Activated naive CD8-positive, alpha-beta T cell treated with anti-CD3 and anti-CD28 coated beads, Interleukin-2, amount 50 U/mL, for 16 hours (primary cell): Measurements from ENCODE around the gene SKIDA1.

Experiments used
- DNase-seq: peaks from one replicate; pipeline ENCODE4 v3.0.0-alpha.2; 2020; ENCODE audit warnings: low read depth, low spot score

Gene SKIDA1

DNA sequence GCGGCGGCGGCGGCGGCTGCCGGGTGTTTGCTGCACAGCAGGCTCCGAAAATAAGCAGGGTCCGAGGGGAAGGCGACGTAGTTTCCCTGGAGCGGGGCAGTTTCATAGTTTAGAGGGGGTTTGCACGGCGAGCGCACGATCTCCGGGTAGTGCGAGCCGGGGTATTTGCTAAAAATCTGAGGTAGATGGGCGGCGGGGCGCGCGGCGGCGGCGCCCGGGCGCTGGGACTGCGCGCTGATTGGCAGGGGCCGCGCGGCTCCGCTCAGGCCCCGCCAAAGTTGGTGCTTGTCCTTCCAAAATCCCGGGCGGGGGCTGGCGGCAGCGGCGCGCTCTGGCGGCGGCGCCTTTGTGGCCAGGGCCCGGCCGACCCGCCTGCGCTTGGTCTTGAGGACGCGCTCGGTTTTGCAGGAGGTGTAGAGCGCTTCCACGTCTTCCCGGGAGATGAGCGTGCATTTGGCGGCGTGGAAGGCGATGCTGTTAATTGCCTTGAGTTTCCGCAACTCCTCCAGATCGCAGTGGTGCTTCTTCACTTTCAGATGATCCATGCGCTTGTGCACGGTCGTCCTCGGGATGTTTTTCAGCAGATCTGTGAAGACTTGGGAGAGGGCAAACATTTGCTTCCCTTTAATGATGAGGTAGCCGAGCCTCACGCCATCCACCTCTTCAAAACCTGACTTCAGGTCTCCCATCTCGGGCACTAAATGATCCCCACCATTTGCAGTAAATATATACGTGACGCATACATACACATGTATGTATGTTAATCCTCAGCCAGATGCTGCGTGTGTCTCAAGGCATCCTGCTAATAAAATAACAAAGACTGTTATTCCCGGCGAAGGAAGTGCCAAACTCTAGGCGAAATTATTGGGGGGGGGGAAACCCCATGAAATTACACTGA lies 8.1 kb downstream of the SKIDA1 start:
- no peak for DNase-seq

- DNase-seq: no peak
Measured at GRCh38 chr10:21516242-21517131, 9.0 kb downstream of the SKIDA1 start.

DNA sequence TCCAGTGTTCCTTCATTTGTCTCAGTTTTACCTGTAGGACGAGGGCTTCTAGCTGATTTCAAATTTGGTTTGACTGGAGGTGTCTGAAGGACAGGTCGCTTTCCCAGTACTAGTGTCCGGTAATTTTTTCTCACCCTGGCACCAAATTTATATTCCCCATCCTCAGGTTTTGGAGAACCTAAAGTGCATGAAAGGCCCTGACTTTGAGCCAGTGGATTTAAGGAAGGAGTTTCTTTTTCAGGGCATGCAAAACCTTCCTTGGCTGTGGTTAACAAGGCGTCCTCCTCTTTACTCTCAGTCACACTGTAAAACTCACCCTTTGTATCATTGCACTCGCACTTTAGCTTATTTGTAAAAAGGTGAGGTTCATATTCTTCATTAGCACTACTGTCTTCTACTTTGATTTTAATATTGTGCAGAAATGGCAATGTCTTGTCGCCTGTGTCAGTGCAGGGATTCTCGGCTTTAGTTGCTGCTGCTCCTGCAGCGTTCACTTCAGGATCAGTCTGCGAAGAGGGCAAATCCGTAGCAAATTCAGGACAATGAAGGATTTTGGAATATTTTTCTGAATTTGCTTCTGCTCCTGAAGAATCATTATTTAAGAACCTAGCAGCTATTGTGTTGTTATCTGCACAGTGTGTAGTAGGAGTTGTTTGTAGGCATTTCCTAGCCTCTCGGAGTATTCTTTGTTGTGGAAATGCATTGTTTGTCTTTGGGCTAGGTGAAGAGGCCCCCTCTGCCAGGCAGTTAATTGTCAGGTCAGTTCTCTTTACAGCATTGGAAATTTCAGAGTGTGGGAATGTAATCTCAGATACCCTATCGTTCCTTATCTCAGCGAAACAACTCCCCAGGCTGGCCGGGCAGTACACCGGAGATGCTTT lies 9.9 kb downstream of the SKIDA1 start:
- DNase-seq: no peak

DNA sequence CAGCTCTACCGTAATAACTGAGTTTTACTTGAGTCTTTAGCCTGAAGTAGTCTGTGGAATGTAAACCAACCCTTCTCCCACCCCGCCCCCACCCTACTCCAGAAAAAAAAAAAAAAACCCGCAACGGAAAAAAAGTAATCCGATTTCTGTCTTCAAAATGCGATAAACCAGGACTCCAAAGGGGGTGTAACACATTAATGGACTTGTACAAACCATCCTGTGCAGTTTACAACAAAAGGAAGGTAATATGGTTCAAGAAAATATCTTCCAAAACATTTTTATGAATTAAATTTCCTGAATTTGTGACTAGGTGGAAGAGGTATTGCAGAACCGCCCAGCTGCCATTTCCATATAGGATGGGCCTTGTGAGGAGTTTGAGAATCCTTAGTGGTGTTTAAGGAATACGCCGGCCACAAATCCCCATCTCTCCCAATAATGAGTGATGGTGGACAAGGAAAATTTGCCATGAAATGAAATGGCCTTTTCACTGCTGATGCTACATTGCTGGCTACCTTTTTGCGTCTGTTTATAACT lies 10.6 kb downstream of the SKIDA1 start:
- no peak for DNase-seq

DNA sequence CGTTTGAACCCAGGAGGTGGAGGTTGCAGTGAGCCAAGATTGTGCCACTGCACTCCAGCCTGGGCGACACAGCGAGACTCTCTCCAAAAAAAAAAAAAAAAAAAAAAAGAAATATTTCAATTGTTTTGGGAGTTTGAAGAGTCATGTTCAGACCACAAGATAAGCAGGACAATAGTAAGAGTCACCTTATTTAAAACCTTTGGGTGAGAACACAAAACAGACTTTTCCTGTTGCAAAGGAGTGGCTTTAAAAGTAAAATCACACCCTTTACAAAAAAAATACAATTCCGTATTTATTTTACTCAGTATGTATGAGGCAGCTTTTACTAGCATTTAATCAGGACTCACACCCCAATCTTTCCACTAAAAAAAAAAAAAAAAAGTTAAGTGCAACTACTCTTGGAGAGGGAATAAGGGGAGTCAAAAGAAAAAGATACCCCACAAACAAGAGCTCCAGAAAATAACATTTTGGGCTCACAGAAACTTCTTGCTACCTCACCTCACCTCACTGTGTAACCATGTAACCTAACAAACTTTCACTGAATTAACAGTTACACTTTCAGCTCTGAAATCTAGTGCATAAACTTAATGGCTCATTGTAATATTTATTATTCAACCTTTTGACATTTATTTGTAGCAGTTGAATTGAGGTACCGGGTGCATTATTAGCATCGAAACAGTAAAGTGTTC lies 11.2 kb downstream of the SKIDA1 start:
- DNase-seq: no peak

GRCh38 chr10:21513405-21513788 lies 12.1 kb downstream of the SKIDA1 start:
- DNase-seq: no peak

DNA sequence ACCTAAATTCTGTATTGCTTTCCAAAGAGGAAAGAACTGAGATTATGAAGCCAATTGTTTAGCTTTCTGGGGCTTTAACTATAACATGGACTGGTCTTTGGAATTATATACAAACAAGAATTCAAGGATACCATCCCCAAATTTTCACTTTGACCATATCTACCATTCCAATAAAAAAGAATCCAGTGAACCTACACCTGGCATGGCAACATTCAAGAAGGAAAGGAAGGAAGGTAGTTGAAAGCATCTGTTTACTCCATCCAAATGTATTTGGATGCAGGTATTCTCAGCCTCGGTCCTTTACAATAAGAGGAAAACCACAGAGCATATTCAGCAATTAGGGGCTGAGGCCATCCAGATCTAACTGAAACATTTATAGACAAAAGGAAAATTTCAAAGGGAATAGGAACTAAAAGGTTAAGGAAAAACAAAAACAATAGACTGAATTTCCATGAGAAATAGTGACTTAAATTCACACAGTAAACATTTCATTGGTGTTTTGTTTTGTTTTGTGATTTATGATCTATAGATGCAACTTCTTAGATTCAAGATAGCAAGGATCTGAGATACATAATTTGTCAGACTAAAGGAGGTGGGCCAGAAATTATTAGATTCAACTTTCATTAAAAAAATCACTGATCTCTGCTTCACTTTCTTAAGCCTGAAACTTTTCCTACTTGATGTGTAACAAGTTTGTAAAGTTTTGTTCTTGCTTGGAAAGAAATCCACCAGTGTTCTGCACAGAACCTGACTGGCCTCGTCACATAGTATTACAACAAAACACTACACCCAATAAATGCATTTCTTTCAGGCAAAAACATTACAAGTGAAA lies 12.7 kb downstream of the SKIDA1 start:
- DNase-seq: no peak

- DNase-seq: no peak
Measured at GRCh38 chr10:21511946-21512572, 13.4 kb downstream of the SKIDA1 start.

GRCh38 chr10:21511095-21511570 lies 14.3 kb downstream of the SKIDA1 start:
- no peak for DNase-seq

DNA sequence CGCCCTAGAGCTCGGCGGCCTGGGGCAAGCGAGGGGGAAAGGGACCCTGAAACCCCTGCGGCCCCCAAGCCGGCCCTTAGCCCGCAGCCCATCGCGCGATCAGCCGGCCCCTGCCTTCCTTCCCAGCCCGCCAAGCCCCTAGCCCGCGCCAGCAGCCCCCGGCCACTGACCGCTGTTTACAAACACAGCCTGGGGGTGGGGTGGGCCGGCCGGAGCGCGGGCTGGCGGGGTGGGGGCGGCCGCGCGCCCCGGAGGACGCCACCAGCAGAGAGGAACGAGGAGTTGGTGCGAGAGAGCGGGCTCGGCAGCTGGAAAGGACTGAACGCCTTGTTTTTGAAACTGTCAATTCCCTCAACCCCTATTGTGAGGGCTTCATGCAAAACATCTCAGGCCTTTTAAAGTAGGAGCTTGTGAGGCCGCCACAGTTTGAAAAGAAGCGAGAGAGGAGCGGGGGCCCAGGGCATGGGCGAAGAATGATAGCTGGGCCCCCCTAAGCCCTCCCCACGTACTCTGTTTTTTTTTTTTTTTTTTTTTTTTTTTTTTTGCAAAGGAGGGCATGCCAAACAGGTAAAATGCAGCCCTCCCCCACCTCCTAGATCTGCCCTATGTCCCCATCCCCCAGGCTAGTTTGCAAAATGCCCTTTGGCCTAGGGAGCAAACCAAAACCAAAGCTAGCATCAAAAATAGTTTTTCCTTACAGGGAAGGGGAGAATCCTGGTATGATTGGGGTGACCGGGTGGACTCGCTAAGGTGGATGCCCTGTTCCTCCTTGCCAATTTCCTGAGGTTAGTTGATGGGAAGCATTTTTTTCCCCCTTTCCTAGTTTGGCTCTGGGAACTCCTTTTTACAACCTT lies 15.0 kb downstream of the SKIDA1 start:
- no peak for DNase-seq

GRCh38 chr10:21509341-21510240 lies 15.9 kb downstream of the SKIDA1 start:
- no peak for DNase-seq

DNA sequence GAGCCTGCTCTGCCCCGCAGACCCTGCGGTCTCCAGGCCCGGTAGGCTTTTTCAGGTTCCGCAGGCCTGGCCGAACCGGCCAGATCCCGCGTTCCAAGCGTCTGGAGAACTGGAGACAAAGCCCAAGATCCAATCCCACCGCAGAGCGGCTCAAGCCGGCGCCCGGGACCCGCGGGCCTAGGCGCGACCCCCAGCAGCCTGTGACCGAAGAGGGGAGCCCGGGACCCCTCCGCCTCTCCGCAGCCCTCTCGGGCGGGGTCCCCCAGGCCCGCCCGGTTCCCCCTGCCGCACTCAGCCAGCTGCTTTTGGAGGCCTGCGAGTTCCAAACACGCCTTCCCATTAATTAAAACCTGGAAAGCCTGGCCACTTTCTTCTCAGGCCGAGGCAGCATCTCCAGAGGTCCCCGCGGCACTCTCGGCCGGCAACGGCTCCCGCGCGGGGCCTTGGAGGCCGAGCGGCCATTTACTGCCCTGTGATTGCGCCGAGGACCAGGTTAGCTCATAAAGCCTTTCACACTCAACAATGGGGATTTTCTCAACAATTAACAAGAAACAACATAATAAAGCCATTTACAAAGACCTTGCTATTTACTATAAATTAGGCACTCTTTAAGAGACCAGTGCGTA lies 16.7 kb downstream of the SKIDA1 start:
- no peak for DNase-seq

- DNase-seq: no peak
Measured at GRCh38 chr10:21507150-21507549, 18.3 kb downstream of the SKIDA1 start.

DNA sequence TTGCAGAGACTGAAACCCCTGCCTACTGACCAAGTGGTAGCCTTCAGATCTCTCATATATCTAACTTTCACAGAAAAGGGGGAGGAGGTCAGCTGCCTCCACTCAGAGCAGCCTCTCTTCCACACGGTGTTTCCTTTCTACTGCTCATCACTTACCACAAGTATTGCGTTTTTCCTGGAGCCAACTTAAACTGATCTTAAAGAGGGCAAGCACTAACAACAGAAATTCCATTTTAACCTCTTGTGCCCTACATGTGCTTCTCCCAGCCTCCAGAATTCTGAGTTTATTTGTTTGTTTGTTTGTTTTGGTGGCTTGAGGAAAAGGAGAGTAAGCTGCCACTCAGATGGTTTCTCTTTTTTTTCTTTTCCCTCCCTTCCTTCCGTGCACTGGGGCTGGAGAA lies 19.1 kb downstream of the SKIDA1 start:
- DNase-seq: no peak

DNA sequence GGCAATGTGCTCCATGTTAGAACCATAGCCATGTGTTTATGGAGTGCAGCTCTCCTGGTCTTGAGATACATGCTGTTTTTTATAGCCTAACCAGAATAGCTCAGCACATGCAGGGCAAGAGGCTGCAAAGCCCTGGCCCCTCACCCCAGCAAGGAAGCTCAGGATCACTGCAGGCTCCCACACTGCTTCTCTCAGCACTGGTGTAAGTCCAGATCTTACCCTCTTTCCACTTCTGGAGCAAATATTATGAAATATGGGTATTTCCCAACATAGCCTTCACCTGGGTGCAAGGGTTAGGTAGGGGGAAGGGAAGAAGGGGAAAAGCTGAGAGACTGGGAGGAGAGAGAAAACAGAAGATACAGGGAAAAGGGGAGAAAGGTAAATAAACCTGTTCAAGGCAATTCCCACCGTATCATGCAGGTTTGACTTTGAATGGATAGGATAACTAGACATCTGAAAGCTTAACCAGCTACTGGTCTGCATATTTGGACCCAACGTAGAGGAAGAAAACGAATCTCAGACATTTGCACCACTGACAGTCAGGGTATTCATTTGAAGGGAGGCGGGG lies 19.7 kb downstream of the SKIDA1 start:
- DNase-seq: no peak

GRCh38 chr10:21503542-21503941 lies 21.9 kb downstream of the SKIDA1 start:
- no peak for DNase-seq
